ENCODE results near the gene PRLR.

The PRLR gene

DNA sequence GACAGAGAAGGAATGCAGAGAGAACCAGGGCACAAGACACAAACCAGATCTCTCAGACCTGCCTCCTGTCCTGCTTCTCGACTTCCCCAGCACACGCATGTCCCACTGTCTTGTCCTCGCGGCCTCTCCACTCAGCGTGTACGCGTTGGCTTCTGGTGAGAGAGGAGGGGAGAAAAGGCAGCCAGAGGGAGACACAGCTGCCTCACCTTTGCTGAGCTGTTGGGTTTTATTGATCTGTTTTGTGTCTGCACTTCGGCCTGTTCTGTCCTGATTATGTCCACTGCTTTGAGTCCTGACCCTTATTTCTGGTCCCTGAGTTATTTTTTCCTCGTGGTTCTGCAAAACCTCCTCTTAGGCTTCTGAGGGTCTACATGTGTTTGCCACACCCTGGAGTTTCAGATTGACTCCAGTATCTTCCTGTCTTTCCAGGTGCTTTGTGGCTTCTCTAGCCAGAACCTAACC lies 95.0 kb downstream of the PRLR start:
- Mint-ChIP-seq H3K4me1 (no peaks in the 10 kb centered on the region), H3K4me3 (no peak overlapping the region), H3K9me3 (no peaks in the 10 kb centered on the region), H3K27ac (peak overlapping the region in 2 of 3 experiments; percentile 23 to 84), H3K36me3 (ENCODE audit: low read depth) (no peaks in the 10 kb centered on the region), H3K27me3 (ENCODE audit: low read depth) (peaks cover 3% of the 10 kb centered on the region)
- TF ChIP-seq, protein P1, sequence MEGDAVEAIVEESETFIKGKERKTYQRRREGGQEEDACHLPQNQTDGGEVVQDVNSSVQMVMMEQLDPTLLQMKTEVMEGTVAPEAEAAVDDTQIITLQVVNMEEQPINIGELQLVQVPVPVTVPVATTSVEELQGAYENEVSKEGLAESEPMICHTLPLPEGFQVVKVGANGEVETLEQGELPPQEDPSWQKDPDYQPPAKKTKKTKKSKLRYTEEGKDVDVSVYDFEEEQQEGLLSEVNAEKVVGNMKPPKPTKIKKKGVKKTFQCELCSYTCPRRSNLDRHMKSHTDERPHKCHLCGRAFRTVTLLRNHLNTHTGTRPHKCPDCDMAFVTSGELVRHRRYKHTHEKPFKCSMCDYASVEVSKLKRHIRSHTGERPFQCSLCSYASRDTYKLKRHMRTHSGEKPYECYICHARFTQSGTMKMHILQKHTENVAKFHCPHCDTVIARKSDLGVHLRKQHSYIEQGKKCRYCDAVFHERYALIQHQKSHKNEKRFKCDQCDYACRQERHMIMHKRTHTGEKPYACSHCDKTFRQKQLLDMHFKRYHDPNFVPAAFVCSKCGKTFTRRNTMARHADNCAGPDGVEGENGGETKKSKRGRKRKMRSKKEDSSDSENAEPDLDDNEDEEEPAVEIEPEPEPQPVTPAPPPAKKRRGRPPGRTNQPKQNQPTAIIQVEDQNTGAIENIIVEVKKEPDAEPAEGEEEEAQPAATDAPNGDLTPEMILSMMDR (IDR thresholded peaks at IDR 0.05; ENCODE audit: unreplicated experiment in 3 of 3): no peak

DNA sequence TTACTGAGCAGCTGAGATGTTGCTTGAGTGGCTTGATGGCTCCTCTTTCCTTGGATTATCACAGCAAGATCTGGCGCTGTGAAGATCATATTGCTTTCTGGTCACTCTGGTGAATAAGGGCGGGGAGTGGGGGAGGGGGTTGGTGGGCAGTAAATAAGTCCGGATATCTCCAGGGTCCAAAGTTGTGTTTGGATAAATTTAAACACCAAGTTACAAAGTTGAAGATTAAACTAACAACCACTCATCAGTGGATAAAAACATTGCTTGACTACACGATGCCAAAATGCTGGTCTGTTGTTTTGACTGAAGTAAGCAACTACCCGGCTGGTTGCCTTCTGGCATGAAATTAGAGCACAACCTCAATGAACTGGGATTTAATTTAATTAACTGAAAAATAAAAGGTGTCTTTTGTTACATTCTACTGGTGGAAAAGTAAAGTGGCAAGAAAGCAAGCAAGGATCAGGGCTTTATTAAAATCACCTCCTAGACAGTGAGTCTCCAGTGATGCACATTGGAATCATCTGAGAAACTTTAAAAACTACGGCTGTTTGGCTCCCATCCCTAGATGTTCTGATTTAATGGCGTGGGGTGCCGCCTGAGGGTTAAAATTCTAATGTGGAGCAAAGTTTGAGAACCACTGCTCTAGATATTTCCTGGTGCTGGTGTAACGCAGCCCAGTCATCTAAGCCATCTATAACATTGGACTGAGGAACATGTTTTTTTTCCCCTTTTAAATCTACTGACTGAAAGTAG lies 95.8 kb downstream of the PRLR start:
- H3K4me1 Mint-ChIP-seq: no peaks in the 10 kb centered on the region
- peak overlapping the region in 2 of 3 experiments; percentile 83 to 87 for H3K27ac Mint-ChIP-seq
- no peaks in the 10 kb centered on the region for H3K36me3 Mint-ChIP-seq (ENCODE audit: low read depth)
- no peak overlapping the region for H3K4me3 Mint-ChIP-seq
- peaks cover 2% of the 10 kb centered on the region for H3K9me3 Mint-ChIP-seq
- H3K27me3 Mint-ChIP-seq (ENCODE audit: low read depth): peaks cover 3% of the 10 kb centered on the region
- TF ChIP-seq, protein P1 (IDR thresholded peaks at IDR 0.05; ENCODE audit: unreplicated experiment in 3 of 3): no peak

DNA sequence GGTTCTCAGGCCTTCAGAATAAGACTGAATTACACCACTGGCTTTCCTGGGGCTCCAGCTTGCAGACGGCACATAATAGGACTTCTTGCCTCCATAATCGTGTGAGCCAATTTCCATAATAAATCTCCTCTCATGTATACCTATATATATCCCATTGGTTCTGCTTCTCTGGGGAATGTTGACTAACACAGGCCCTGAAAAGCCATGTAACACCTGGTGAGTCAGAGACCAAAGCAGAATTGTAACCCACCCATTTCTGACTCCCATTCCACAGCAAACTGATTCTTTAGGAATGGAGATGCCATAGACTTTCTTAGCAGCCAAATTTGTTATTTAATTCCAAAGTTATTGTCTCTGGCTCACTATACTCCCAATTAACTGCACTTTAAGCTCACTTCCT lies 97.1 kb downstream of the PRLR start:
- Mint-ChIP-seq H3K9me3 (peaks cover 2% of the 10 kb centered on the region), H3K4me1 (no peaks in the 10 kb centered on the region), H3K36me3 (ENCODE audit: low read depth) (no peaks in the 10 kb centered on the region), H3K27me3 (ENCODE audit: low read depth) (no peaks in the 10 kb centered on the region), H3K4me3 (no peak overlapping the region), H3K27ac (no peak overlapping the region)
- TF ChIP-seq, protein P1 (IDR thresholded peaks at IDR 0.05; ENCODE audit: unreplicated experiment in 3 of 3): no peak

DNA sequence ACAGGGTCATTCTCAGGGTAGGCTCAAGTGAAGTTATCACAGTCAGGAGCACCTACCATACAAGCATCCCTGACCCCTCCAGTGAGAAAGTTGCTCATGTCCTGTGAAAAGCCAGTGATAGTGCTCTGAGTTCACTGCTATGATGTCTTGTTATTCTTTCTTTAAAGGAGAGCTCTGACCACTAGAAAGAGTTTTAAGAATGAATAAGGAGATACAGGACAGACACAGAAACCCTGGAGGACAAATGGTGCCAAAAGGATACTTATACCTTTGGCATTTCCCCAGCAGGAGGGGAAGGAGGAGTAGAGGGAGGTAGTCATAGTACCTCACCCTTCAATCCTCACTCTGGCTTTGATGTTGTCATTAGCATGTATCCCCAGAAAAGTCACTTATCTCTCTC lies 98.6 kb downstream of the PRLR start:
- H3K27ac Mint-ChIP-seq: no peak overlapping the region

DNA sequence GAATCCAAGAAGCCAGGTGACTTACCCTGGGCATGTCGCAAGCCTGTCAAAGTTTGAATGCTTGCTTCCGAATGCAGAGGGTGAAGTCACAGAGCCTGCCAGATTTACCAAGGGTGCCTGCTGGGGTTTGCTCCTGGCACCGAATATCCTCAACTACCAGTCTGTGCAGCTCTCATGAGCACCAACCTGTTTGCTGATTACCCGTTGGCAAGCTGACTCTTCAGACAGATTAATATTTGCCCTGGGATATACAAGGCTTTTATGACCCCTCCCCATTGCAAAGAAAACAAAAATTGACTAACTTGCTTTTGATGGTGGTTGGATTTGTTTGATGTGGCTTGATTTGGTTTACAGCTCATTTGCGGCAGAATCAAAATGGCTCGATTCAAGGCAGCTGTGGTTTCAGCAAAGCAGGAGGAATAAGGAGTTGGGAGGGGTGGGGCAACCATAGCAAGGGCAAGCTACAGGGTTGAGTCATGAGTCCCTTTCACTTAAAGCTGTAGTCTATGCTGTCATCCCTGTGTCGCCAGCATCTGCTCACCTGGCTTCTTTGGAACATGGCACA lies 100.3 kb downstream of the PRLR start:
- Mint-ChIP-seq H3K9me3 (peaks cover 2% of the 10 kb centered on the region), H3K27me3 (ENCODE audit: low read depth) (peaks cover 10% of the 10 kb centered on the region), H3K36me3 (ENCODE audit: low read depth) (no peaks in the 10 kb centered on the region), H3K27ac (no peak overlapping the region), H3K4me3 (no peak overlapping the region), H3K4me1 (no peaks in the 10 kb centered on the region)
- TF ChIP-seq, protein P1 (IDR thresholded peaks at IDR 0.05; ENCODE audit: unreplicated experiment in 3 of 3): no peak

More for the DNA sequence above, 98.6 kb downstream of the PRLR start:
- Mint-ChIP-seq H3K9me3 (peaks cover 2% of the 10 kb centered on the region), H3K36me3 (ENCODE audit: low read depth) (no peaks in the 10 kb centered on the region), H3K27me3 (ENCODE audit: low read depth) (peaks cover 8% of the 10 kb centered on the region), H3K4me1 (no peaks in the 10 kb centered on the region), H3K4me3 (no peak overlapping the region)
- TF ChIP-seq, protein P1 (IDR thresholded peaks at IDR 0.05; ENCODE audit: unreplicated experiment in 3 of 3): no peak
